Astrocyte (in vitro differentiated cells and primary cell): ENCODE measurements around the gene PLXNA3.

ENCODE experiments used
- CTCF ChIP-seq: IDR thresholded peaks from 2 replicates; pipeline ENCODE4 v1.5.1; 2011; ENCODE audit warnings: low read depth, mild to moderate bottlenecking, inconsistent platforms, low read length, moderate library complexity; ENCODE audit not compliant: insufficient read depth
- EZH2 ChIP-seq: IDR thresholded peaks from 2 replicates; pipeline ENCODE4 v1.6.1; 2012; ENCODE audit warnings: mild to moderate bottlenecking, low read length, inconsistent platforms; ENCODE audit not compliant: insufficient read depth

- no peak for TF ChIP-seq CTCF
- no peak for TF ChIP-seq EZH2
These were observed 24.0 kb downstream of the PLXNA3 start for GRCh38 chrX:154481911-154482601.
